Tibial artery (tissue), 4 donors: ENCODE measurements around the gene APP.
"Not testable (repeated sequence)": the region's sequence is repeated elsewhere in the genome, so short reads cannot be mapped to it uniquely, and the experiment has no call there.

Experiments
- DNase-seq, 2 donors: peaks; one replicate each; pipeline ENCODE4 v3.0.0-alpha.2; 2019
- H3K27ac ChIP-seq, 2 donors: fragments of 200-600 bp; sonication (generic) in 1 of 2; 1 replicate in 1 of 2; 2 replicates in 1 of 2; pipeline ENCODE4 v1.5.1; 2018 to 2019; ENCODE audit warnings: mild to moderate bottlenecking in 1 of 2
- H3K27me3 ChIP-seq, 2 donors: fragments of 200-600 bp; sonication (generic) in 1 of 2; one replicate each; pipeline versions ENCODE4 v1.5.1 to v1.6.0; 2016 to 2019
- H3K36me3 ChIP-seq, 3 donors: fragments of 200-600 bp; sonication (generic) in 2 of 3; one replicate each; pipeline ENCODE4 v1.5.1; 2016 to 2019; ENCODE audit warnings: mild to moderate bottlenecking in 2 of 3
- H3K4me1 ChIP-seq, 4 donors: fragments of 200-600 bp; sonication (generic) in 2 of 4; 1 replicate in 3 of 4; 2 replicates in 1 of 4; pipeline ENCODE4 v1.5.1; 2016 to 2019
- H3K4me3 ChIP-seq, 2 donors: fragments of 200-600 bp; sonication (generic) in 1 of 2; 1 replicate in 1 of 2; 2 replicates in 1 of 2; pipeline ENCODE4 v1.5.1; 2018 to 2019; ENCODE audit warnings: mild to moderate bottlenecking in 2 of 2
- H3K9me3 ChIP-seq, 3 donors: fragments of 200-600 bp; sonication (generic) in 1 of 3; one replicate each; pipeline ENCODE4 v1.5.1; 2016 to 2019
- CTCF ChIP-seq, 2 experiments: fragments of 200-600 bp in 1 of 2; fragments of 450-650 bp in 1 of 2; IDR thresholded peaks; one replicate each; pipeline ENCODE4 v1.5.1; 2017 to 2019; ENCODE audit warnings: antibody characterized with exemption in 2 of 2, mild to moderate bottlenecking in 1 of 2, moderate library complexity in 1 of 2
- intact Hi-C: fragments of 100-400 bp; cut with DNase I; formaldehyde crosslinking; loops from one replicate; pipeline ENCODE4 v1.15.0; 2023; ENCODE audit warnings: low total_unique reads

Gene APP

DNA sequence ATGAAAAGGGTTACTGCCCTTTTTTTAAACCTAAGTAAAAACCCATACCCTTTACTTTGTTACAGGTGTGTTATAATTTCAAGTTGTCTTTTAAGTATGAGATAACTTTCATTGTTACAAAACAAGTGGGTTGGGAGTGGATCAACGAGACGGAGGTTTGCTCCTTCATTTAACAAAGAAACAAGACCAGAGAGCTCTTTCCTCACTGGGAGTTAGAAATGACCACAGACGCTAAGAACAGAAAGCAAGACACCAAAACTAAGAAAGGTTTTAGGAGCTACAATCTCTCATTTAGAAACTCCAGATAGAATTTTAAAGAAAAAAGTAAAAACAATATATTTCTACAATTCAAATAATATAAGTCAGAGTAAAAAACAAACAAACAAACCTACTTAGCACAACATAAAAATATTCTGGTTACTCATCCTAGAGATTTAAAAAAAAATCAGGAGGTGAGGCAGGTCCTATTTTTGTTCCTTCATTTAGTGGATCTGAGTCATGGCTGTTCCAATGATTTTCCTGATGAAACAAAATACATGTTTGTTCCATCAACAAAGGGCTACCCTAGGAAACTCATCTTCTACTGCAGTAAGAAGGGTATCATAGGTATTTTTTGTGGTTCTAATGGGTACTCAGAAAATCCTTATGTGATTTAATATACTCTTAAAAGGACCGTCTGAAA, 33.0 kb downstream of the APP start:
- intact Hi-C loops: no loop called here
- no peak overlapping the region for H3K4me3 ChIP-seq
- H3K27ac ChIP-seq: no peak overlapping the region

DNA sequence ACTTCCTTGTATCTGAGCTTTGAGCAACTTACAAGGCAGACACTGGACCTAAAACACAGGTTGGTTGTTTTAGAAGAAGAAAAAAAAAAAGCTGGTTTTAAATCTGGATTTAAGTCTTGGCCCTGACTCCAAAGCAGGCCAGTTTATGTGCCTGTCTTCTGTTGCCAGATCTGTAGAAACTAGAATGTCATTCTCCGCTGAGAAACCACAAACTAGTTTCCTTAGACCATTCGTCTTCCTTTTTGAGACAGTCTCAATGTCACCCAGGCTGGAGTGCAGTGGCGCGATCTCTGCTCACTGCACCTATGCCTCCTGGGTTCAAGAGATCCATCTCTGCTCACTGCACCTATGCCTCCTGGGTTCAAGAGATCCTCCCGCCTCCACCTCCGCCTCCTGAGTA, 33.9 kb downstream of the APP start:
- intact Hi-C loops: no loop called here
- TF ChIP-seq CTCF (IDR thresholded peaks at IDR 0.05): no peak
- H3K4me1 ChIP-seq: peaks cover 0 to 25% (median 11%) of the 10 kb centered on the region in 4 donors
- no peaks in the 10 kb centered on the region for H3K9me3 ChIP-seq
- no peaks in the 10 kb centered on the region for H3K27me3 ChIP-seq
- H3K36me3 ChIP-seq: no peaks in the 10 kb centered on the region
- H3K27ac ChIP-seq: no peak overlapping the region
- DNase-seq: no peak
- no peak overlapping the region for H3K4me3 ChIP-seq

More for the DNA sequence above, 33.0 kb downstream of the APP start:
- H3K4me1 ChIP-seq: peaks cover 0 to 25% (median 11%) of the 10 kb centered on the region in 4 donors
- no peaks in the 10 kb centered on the region for H3K36me3 ChIP-seq
- DNase-seq: no peak
- H3K9me3 ChIP-seq: no peaks in the 10 kb centered on the region
- H3K27me3 ChIP-seq: no peaks in the 10 kb centered on the region
- no peak for TF ChIP-seq CTCF (IDR thresholded peaks at IDR 0.05)

DNA sequence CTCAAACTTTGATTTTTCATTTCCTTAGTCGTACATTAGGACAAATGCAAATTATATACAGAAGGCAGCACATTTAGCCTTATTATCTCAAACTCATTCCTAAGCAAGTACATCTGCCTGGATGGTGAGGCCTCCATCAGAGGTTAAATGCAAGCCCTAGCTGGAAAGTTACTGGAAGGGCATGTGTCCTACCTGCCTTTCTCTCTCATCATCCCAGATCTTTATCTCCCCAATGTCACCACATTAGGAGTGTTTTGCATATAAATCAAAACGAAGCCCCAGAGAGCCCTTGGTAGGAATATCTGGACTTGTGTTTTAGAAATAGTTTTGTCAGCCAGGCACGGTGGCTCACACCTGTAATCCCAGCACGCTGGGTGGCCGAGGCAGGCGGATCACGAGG, 35.0 kb downstream of the APP start:
- Histone ChIP-seq H3K27me3 (no peaks in the 10 kb centered on the region), H3K36me3 (no peaks in the 10 kb centered on the region), H3K4me3 (no peak overlapping the region), H3K4me1 (peaks cover 0 to 17% (median 10%) of the 10 kb centered on the region in 4 donors), H3K9me3 (no peaks in the 10 kb centered on the region), H3K27ac (no peak overlapping the region)
- no peak for DNase-seq
- intact Hi-C loops: no loop called here
- no peak for TF ChIP-seq CTCF (IDR thresholded peaks at IDR 0.05)

GRCh38 chr21:26131554-26131953, 39.0 kb downstream of the APP start:
- no peaks in the 10 kb centered on the region for H3K27me3 ChIP-seq
- DNase-seq: no peak
- no peak for TF ChIP-seq CTCF (IDR thresholded peaks at IDR 0.05)
- no peak overlapping the region for H3K4me3 ChIP-seq
- no peaks in the 10 kb centered on the region for H3K9me3 ChIP-seq
- intact Hi-C loops: no loop called here
- H3K27ac ChIP-seq: no peak overlapping the region
- H3K36me3 ChIP-seq: no peaks in the 10 kb centered on the region
- peaks cover 0 to 19% (median 12%) of the 10 kb centered on the region in 4 donors for H3K4me1 ChIP-seq

DNA sequence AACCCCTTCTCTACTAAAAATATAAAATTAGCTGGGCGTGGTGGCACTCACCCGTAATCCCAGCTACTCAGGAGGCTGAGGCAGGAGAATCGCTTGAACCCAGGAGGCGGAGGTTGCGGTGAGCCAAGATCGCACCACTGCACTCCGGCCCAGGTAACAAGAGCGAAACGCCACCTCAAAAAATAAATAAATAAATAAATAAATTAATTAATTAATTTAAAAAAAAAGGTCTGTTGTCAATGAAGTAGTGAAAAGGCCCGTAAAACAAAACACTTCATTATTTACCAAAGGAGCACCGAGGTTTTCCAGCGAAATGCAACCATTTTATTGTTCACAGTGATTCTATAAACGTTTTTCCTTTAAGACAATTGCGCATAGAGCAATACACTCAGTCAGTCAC, 39.5 kb downstream of the APP start:
- H3K9me3 ChIP-seq, H3K4me3 ChIP-seq, H3K36me3 ChIP-seq, intact Hi-C loops, H3K27me3 ChIP-seq, DNase-seq, H3K27ac ChIP-seq: not testable (repeated sequence)
- peaks cover 0 to 19% (median 9%) of the 10 kb centered on the region in 4 donors for H3K4me1 ChIP-seq

DNA sequence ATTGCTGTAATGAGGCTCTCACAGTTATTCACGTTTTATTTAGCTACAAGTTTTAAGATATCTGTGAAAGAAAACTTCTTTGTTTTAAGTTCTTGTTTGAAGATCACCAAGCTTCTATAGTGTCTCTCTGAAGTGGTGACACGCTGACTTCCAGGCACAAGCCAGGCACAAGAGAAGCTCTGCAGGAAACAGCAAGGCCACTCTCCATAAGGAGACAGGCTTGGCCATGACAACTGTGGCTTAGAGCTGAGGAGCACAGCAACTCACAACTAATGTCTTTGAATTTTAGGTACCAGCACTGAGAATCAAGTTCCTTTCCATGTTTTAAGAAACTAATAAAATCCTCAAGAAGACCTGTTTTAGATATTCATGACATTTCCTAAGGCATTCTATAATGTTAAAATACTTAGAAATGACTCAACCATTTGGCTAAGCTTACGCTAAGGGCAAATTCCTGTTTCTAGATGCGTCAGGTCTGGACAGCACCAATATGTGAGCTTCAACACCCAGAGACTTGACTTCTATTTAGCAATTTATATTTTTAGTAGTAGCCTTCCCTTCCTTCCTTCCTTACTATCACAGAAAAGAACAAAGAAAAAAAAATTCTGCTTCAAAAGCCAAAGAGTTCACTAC, 40.2 kb downstream of the APP start:
- intact Hi-C loops: no loop called here
- Histone ChIP-seq H3K9me3 (no peaks in the 10 kb centered on the region), H3K4me1 (peaks cover 0 to 21% (median 9%) of the 10 kb centered on the region in 4 donors), H3K27me3 (no peaks in the 10 kb centered on the region), H3K4me3 (no peak overlapping the region), H3K36me3 (no peaks in the 10 kb centered on the region), H3K27ac (no peak overlapping the region)
- TF ChIP-seq CTCF (IDR thresholded peaks at IDR 0.05): no peak
- no peak for DNase-seq
